ENCODE measurements around the gene NOTCH1.
"Not testable (repeated sequence)": the region's sequence is repeated elsewhere in the genome, so short reads cannot be mapped to it uniquely, and the experiment has no call there.

The NOTCH1 gene

GRCh38 chr9:136564379-136564988, 18.6 kb upstream of the NOTCH1 start:
- DNase-seq, result no peak

DNA sequence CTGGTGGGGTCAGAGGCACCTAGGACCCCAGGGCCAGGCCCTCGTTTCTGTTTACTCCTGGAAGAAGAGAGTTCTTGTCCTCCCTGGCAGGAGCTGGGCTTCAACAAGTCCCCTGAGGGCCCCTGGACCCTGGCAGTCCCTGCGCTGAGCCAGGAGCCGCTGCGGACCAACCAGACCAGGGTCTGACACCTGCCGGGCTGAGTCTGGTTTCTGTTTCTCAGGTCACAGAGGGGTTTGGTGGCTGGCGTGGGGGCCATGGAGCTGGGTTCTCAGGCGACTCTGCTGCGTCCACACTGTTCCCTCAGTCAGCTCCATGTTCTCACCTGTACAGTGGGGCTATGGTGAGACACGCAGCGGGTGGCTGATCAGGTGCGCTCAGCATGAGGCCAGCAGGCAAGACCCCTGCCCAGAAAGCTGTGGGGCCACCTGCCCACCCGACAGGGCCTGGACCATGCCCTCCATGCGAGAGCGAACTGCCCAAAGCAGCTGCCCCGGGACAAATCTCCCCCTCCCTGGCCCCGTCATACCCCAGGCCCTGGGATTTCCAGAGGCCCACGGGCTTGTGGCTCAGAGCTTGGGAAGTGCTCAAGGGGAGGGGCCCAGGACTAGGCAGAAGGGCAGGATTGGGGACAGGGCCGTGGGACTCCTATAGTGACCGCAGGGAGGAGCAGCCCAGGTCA, 17.9 kb upstream of the NOTCH1 start:
- no peak for DNase-seq

DNA sequence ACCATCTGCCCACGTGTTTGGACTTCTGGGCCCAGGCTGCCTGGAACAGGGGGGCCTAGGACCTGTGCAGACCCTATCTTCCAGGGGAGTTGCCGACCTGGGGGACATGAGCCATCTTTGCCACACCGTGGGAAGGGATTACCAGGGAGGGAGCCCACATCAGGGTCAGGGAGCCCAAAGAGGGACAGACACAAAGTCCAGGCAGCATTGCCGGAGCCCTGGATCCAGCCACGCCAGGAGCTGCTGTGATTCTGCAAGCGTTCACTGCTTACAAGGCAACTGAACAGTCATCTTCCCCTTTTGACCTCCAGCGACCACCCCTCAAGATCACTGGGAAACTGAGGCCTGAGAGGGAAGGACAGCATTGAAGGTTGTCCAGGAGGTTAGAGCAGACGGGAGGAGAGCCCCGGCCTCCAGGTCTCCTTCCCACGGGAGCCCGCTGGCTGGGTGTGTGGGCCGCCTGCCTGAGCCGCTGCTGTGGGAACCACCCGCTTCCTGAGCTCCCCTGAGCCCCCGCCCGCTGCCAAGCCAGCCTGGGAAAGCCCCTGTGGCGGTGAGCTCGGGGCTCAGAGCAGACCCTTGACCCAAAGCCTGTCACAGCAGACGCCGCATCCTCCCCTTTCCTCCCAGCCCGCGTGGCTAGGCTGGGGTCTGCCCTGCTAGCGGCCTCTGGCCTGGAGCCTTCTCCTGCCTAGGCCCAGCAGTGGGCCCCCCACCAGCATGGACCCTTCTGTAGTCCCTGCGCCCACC, 17.1 kb upstream of the NOTCH1 start:
- DNase-seq, result no peak

DNA sequence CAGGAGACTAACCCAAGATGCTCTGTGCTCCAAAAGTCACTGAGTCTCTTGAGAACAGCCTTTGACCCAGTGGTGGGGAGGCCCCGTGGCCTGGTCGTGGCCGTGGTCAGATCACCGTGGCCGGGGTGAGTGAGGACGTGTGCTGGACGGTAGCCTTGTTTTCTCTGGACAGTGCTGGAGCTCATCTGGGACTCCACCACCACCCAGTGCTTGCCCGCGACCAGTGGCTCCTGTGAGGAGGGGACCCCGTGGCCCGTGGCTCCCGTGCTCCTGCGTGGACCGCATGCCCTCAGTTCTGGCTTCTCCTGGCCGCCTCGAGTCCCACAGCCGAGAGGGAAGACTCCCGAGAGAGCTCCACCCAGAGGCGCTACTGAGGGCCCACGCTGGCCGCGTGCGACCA, 15.9 kb upstream of the NOTCH1 start:
- DNase-seq, result no peak

GRCh38 chr9:136560586-136560985, 14.7 kb upstream of the NOTCH1 start:
- DNase-seq, result no peak

GRCh38 chr9:136559371-136559770, 13.5 kb upstream of the NOTCH1 start:
- DNase-seq, result not testable (repeated sequence)

DNA sequence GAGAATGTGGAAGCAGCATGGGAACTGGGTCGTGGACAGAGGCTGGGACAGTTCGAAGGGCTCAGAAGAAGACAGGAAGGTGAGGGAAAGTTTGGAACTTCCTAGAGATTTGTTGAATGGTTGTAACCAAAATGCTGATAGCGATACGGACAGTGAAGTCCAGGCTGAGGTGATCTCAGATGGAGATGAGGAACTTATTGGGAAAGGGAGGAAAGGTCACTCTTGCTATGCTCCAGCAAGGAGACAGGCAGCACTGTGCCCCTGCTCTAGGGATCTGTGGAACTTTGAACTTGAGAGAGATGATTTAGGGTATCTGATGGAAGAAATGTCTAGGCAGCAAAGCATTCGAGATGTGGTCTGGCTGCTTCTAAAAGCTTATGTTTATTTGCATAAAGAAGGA, 13.0 kb upstream of the NOTCH1 start:
- DNase-seq, result not testable (repeated sequence)

DNA sequence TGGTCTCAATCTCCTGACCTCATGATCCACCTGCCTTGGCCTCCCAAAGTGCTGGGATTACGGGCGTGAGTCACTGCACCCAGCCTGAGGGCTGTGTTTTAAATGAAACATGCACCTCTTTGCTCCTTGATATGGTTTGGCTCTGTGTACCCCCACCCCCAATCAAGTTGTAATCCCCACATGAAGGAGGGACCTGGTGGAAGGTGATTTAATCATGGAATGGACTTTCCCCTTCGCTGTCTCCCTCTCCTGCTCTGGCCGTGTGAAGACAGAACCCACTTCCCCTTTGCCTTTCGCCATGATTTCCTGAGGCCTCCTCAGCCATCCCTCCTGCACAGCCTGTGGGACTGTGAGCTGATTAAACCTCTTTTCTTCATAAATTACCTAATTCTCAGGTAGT, 12.5 kb upstream of the NOTCH1 start:
- DNase-seq, result no peak

DNA sequence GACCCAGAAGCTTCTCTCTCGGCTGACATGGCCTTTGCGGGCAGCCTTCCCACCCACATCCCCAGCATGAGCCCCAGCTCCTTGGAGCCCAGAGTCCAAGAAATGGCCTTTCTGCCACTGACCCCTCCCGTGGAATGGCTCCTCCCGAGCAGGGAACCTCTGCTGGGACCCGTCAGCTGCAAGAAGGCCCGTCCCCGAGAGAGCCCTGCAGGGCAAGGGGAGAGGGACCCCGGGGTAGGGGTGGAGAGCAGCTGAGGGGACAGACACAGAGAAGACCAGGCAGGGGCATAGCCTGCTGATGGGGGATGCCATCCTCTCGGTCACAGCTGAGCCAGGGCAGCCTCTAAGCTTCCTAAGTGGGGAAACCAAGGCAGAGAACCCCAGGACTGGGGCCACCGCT, 11.2 kb upstream of the NOTCH1 start:
- no peak for DNase-seq

- no peak for DNase-seq
These were observed 10.3 kb upstream of the NOTCH1 start for GRCh38 chr9:136556166-136556565.

DNA sequence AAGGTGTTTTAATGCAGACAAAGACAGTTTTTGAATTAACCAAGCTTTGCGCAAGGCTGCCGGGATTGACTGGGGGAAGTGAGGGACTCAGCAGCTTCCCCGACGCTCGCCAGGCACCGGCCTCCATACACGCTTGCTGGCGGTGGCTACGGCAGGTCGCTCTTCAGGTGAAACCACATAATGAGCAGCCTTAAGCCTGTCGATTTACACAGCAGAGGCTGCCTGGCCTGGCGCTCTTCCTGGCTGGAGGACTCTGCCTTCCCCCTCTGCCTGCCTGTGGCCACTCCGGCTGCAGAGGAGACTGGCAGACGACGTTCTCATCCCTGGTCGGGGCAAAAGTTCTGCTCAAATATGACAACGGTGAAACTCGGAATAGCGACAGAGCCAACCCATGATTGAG, 9.0 kb upstream of the NOTCH1 start:
- DNase-seq, result no peak

- DNase-seq, result no peak
These were observed 7.7 kb upstream of the NOTCH1 start for GRCh38 chr9:136553581-136553980.

DNA sequence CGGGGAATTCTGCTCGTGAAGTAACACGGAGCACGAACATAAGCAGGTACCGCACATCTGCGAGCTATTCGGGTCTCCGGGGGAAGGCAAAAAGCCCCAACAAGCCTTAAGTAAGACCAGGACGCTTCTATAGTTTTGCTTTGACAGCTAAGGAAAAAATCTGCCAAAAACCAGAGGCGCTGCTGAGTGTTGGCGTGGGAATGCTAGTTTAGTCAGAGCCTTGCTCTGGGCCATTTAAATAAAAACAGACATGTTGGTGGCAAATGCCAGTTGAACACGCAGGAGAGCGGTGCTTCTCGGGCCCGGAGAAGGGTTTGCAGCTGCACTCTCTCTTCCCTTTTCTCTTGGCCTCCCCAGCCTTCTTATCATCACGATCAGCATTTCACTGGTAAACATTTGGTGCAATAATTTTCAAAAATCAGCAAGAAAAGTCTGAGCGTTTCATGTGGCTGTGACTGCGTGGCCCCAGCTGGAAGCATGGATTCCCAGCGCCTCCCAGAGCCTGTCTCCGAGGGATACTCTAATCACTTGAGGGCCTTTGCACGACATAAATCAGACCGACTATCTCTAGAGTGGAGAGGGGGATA, 6.4 kb upstream of the NOTCH1 start:
- peak; percentile 24 for DNase-seq

GRCh38 chr9:136551401-136552116, 5.7 kb upstream of the NOTCH1 start:
- no peak for DNase-seq

DNA sequence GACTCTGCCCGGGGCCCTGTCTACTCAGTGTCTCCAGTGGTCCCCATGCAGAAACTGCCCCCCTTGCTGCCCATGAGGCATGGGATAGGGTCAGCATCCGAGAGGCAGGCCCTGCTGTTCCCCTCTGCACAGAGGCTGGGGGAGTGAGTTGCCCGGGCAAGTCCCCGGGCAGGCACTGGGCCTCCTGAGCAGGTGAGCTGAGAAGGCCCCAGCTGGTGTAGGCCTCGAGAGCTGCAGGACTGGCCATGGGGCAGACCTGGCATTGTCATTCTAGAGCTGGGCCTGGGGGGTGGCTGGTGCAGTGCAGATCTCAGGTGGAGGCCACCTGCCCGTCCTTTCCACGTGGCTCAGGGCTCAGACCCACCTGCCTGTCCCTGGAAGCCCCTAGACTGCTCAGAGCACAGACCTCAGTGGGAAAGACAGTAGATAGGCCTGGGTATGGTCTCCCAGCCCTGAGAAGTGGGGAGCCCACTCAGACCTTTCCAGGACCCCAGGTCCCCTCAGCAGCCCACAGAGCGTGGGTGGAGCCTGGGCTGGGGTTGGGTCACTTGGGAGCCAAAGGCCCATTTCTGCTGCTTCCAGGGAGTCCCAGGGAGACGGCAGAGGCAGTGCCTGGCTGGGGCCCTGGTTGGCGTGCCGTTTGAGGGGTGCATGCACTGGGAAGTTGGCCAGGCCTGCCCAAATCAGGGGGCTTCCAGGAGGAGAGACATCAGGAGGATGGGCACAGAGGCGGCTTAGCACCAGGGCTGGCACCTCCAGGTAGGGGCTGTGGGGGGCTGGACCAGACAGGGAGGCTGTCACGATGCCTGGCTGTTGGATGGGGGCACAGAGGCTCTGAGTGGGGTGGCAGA, 4.8 kb upstream of the NOTCH1 start:
- no peak for DNase-seq

GRCh38 chr9:136549010-136549980, 3.4 kb upstream of the NOTCH1 start:
- no peak for DNase-seq

GRCh38 chr9:136547508-136548215, 1.8 kb upstream of the NOTCH1 start:
- no peak for DNase-seq

DNA sequence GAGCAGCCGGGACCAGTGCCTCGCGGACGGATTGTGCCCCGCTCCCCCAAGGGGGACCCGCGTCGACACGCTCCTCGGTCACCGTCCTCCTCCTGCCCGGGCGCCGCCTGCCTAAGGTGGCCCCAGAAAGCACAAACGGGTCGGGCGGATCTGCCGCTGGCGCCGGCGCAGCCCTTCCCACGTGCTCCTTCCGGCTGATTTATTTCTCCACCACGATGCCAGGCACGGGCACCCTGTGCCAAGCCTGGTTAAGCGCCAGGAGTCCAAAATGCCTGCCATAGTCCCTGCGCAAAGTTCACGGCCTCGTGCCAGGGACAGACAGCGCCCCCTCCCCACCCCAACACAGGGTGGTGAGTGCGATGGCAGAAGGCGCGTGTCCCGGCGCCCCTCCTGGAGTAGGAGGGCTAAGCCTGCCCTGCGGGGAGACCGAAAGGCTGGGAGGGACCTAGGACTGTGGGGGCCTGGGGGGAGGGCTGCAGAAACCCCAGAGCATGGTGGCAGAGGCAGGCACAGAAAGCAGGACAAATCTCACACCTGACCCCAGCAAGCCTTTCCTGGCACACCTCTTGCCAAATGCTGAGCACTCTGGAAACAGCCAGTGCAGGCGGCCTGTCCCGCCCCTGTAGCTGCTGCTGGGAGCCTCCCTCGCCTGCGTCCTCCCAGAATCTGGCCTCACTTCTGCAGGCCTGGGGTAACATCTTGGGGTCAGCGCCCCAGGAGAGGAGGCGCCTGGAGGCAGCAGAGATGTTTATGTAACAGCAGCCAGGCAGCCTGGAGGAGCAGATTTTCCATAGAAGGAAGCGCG, 1.1 kb upstream of the NOTCH1 start:
- peak; percentile 14 for DNase-seq

DNA sequence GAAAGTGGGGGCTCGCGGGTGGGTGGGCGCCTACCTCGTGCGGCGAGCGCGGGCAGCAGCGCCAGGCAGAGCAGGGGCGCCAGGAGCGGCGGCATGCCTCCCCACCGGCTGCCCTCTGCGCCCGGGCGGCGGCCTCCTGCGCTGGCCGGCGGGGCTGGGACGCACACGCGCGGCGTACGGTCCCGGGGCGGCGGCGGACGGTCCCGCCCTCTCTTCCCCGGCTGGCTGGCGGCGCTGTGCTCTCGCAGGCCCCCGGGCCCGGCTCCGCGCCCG, 220 bp downstream of the NOTCH1 start:
- DNase-seq, result no peak
